Neural progenitor cell (in vitro differentiated cells): ENCODE measurements around the gene EPN1. TPM values are rescaled to one million over a fixed set of nuclear protein-coding genes. Genes with fewer than 3 reads are reported as not detected.
A peak's percentile ranks its signal among the peaks of the same experiment; 100 is the strongest.

Experiments used
- DNase-seq: peaks from one replicate; pipeline ENCODE4 v3.0.0-alpha.2; 2016; ENCODE audit warnings: low spot score
- H2AFZ ChIP-seq: fragments of 200-600 bp; sonication (generic); replicated peaks from 2 replicates; pipeline ENCODE4 v1.6.1; 2016; ENCODE audit warnings: antibody characterized with exemption
- H3F3A ChIP-seq: fragments of 200-600 bp; sonication (generic); 2 replicates; pipeline ENCODE4 v1.6.1; 2016; ENCODE audit warnings: antibody characterized with exemption, low read depth
- H3K27ac ChIP-seq: fragments of 200-600 bp; sonication (generic); 2 replicates; pipeline ENCODE4 v1.5.1; 2016; ENCODE audit warnings: mild to moderate bottlenecking
- H3K27me3 ChIP-seq: fragments of 200-600 bp; sonication (generic); 2 replicates; pipeline ENCODE4 v1.6.1; 2016; ENCODE audit warnings: mild to moderate bottlenecking, moderate library complexity
- H3K36me3 ChIP-seq: fragments of 200-600 bp; sonication (generic); 2 replicates; pipeline ENCODE4 v1.5.1; 2016
- H3K4me1 ChIP-seq: fragments of 200-600 bp; sonication (generic); 2 replicates; pipeline ENCODE4 v1.6.1; 2016; ENCODE audit warnings: mixed run types
- H3K4me2 ChIP-seq: fragments of 200-600 bp; sonication (generic); 2 replicates; pipeline ENCODE4 v1.6.1; 2016
- H3K4me3 ChIP-seq: fragments of 200-600 bp; sonication (generic); 2 replicates; pipeline ENCODE4 v1.5.1; 2016
- H3K79me2 ChIP-seq: fragments of 200-600 bp; sonication (generic); 2 replicates; pipeline ENCODE4 v1.6.1; 2016; ENCODE audit warnings: low read depth
- H3K9ac ChIP-seq: fragments of 200-600 bp; sonication (generic); 2 replicates; pipeline ENCODE4 v1.6.1; 2016
- H3K9me3 ChIP-seq: fragments of 200-600 bp; sonication (generic); 2 replicates; pipeline ENCODE4 v1.5.1; 2016; ENCODE audit warnings: low read depth
- H4K20me1 ChIP-seq: fragments of 200-600 bp; sonication (generic); 2 replicates; pipeline ENCODE4 v1.6.1; 2016; ENCODE audit warnings: low read depth
- H3K27ac Mint-ChIP-seq: 3 replicates; pipeline ENCODE4 v1.8.0; 2021; ENCODE audit warnings: mixed read lengths
- H3K27me3 Mint-ChIP-seq: 2 replicates; pipeline ENCODE4 v1.8.0; 2022; ENCODE audit warnings: low read depth, mild to moderate bottlenecking, inconsistent platforms, moderate library complexity, mixed read lengths; ENCODE audit not compliant: insufficient read depth
- H3K36me3 Mint-ChIP-seq: 3 replicates; pipeline ENCODE4 v1.8.0; 2021; ENCODE audit warnings: mixed read lengths
- H3K4me1 Mint-ChIP-seq: 3 replicates; pipeline ENCODE4 v1.8.0; 2021; ENCODE audit warnings: mixed read lengths
- H3K4me3 Mint-ChIP-seq: 3 replicates; pipeline ENCODE4 v1.8.0; 2021; ENCODE audit warnings: mild to moderate bottlenecking, moderate library complexity, mixed read lengths
- H3K9me3 Mint-ChIP-seq: 3 replicates; pipeline ENCODE4 v1.8.0; 2020; ENCODE audit warnings: mixed read lengths
- EZH2 ChIP-seq: fragments of 200-600 bp; sonication (generic); IDR thresholded peaks from 2 replicates; pipeline ENCODE4 v1.6.1; 2017; ENCODE audit warnings: antibody characterized with exemption, mild to moderate bottlenecking, moderate library complexity
- EZH2phosphoT487 ChIP-seq: fragments of 200-600 bp; sonication (generic); IDR thresholded peaks from 2 replicates; pipeline ENCODE4 v1.6.1; 2017; ENCODE audit warnings: antibody characterized with exemption
- total RNA-seq: library from RNA; depleted of rRNA; stranded (reverse); fragments of >200 nt; gene quantifications from 2 replicates; pipeline ENCODE4 v1.2.3, GENCODE V29; 2015; ENCODE audit warnings: low replicate concordance
- TF ChIP-seq, protein P1 (sequence below): fragments of 200-600 bp; sonication (generic); IDR thresholded peaks from 2 replicates; pipeline ENCODE4 v1.5.1; 2017; ENCODE audit warnings: antibody characterized with exemption, mild to moderate bottlenecking

Gene EPN1
- total RNA-seq, 1 donor from 2014 or later: 16.1 TPM

DNA sequence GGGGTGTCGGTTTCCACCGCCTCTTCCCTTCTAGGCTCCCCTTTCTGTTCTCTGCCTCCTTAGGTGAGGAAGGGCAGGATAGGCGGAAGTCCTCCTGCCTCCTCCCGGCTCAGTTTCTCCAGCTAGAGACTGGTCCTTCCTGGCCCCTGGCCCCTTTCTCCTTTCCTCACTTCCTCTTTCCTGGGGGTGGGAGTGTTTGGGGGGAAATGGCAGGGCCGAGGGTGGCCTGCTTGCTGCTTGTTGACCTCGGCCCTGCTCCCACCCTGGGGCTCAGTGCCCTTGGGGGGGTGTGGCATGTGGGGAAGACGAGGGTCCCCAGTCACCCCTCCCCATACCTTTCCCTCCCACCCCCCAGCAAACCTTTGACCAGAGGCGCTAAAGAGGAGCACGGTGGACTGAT is 15.2 kb upstream of the EPN1 start:
- H2AFZ ChIP-seq: no peak overlapping the region
- H3K4me1 Mint-ChIP-seq: peaks cover 28% of the 10 kb centered on the region
- no peak overlapping the region for H3K9ac ChIP-seq
- H3K27ac Mint-ChIP-seq: no peak overlapping the region
- H3K4me3 ChIP-seq: no peak overlapping the region
- H3K4me1 ChIP-seq: peaks cover 18% of the 10 kb centered on the region
- no peak for TF ChIP-seq EZH2
- TF ChIP-seq EZH2phosphoT487: no peak
- TF ChIP-seq, protein P1, sequence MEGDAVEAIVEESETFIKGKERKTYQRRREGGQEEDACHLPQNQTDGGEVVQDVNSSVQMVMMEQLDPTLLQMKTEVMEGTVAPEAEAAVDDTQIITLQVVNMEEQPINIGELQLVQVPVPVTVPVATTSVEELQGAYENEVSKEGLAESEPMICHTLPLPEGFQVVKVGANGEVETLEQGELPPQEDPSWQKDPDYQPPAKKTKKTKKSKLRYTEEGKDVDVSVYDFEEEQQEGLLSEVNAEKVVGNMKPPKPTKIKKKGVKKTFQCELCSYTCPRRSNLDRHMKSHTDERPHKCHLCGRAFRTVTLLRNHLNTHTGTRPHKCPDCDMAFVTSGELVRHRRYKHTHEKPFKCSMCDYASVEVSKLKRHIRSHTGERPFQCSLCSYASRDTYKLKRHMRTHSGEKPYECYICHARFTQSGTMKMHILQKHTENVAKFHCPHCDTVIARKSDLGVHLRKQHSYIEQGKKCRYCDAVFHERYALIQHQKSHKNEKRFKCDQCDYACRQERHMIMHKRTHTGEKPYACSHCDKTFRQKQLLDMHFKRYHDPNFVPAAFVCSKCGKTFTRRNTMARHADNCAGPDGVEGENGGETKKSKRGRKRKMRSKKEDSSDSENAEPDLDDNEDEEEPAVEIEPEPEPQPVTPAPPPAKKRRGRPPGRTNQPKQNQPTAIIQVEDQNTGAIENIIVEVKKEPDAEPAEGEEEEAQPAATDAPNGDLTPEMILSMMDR: no peak
- no peak overlapping the region for H3K4me2 ChIP-seq
- H3K79me2 ChIP-seq: peaks cover 99% of the 10 kb centered on the region
- no peaks in the 10 kb centered on the region for H3K9me3 ChIP-seq
- H3K27me3 Mint-ChIP-seq: no peaks in the 10 kb centered on the region
- H3K4me3 Mint-ChIP-seq: peak overlapping the region; percentile 46
- H3K27me3 ChIP-seq: no peaks in the 10 kb centered on the region
- no peak for DNase-seq
- peaks cover 29% of the 10 kb centered on the region for H3K36me3 Mint-ChIP-seq
- H3F3A ChIP-seq: peaks cover 6% of the 10 kb centered on the region
- H4K20me1 ChIP-seq: peaks cover 86% of the 10 kb centered on the region
- H3K27ac ChIP-seq: no peak overlapping the region
- H3K9me3 Mint-ChIP-seq: no peaks in the 10 kb centered on the region
- H3K36me3 ChIP-seq: no peaks in the 10 kb centered on the region

DNA sequence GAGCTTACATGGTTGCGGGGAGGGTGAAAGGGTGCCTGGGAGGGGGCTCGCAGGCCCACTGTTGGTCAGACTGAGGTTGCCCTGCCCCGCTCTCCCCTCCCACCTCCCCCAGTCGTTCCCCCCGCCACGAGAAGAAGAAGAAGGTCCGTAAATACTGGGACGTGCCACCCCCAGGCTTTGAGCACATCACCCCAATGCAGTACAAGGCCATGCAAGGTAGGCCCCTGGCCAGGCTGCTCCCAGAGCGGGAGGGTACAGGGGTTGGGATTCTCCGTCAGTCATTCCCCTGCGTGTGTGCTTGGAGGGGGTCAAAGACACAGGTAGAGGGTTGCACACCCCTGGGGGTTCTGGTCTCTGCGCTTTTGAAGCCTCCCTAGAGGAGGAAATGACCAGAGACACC is 14.6 kb upstream of the EPN1 start:
- Mint-ChIP-seq H3K4me3 (no peak overlapping the region), H3K9me3 (no peaks in the 10 kb centered on the region), H3K27me3 (no peaks in the 10 kb centered on the region), H3K27ac (no peak overlapping the region), H3K4me1 (peaks cover 28% of the 10 kb centered on the region), H3K36me3 (peaks cover 29% of the 10 kb centered on the region)
- no peak overlapping the region for H2AFZ ChIP-seq
- H3K27ac ChIP-seq: no peak overlapping the region
- peaks cover 18% of the 10 kb centered on the region for H3K4me1 ChIP-seq
- H3K9ac ChIP-seq: no peak overlapping the region
- no peak for DNase-seq
- peaks cover under 1% of the 10 kb centered on the region for H3F3A ChIP-seq
- peaks cover 89% of the 10 kb centered on the region for H4K20me1 ChIP-seq
- H3K4me2 ChIP-seq: no peak overlapping the region
- H3K27me3 ChIP-seq: no peaks in the 10 kb centered on the region
- TF ChIP-seq, protein P1: no peak
- TF ChIP-seq EZH2: no peak
- TF ChIP-seq EZH2phosphoT487: no peak
- H3K36me3 ChIP-seq: no peaks in the 10 kb centered on the region
- no peaks in the 10 kb centered on the region for H3K9me3 ChIP-seq
- H3K79me2 ChIP-seq: peaks cover 98% of the 10 kb centered on the region
- H3K4me3 ChIP-seq: no peak overlapping the region

DNA sequence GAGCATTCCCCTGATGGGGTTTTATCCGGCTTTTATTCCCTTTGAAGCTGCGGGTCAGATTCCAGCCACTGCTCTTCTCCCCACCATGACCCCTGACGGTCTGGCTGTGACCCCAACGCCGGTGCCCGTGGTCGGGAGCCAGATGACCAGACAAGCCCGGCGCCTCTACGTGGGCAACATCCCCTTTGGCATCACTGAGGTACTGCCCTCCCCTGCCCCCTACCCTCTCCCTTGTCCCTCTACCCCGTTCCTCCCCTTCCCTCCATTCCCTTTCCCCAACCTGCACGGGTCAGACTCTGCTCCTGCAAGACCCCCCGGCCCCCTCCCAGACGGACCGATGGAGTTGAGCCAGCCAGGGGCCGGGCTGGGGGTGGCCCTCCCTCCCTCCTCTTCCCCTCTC is 14.0 kb upstream of the EPN1 start:
- Histone ChIP-seq H4K20me1 (peaks cover 90% of the 10 kb centered on the region), H3F3A (no peaks in the 10 kb centered on the region), H3K4me2 (no peak overlapping the region), H3K9me3 (no peaks in the 10 kb centered on the region), H3K9ac (no peak overlapping the region), H3K27ac (no peak overlapping the region), H2AFZ (no peak overlapping the region), H3K27me3 (no peaks in the 10 kb centered on the region), H3K79me2 (peaks cover 98% of the 10 kb centered on the region), H3K36me3 (no peaks in the 10 kb centered on the region), H3K4me1 (peaks cover 18% of the 10 kb centered on the region), H3K4me3 (no peak overlapping the region)
- no peak overlapping the region for H3K4me3 Mint-ChIP-seq
- no peaks in the 10 kb centered on the region for H3K27me3 Mint-ChIP-seq
- H3K36me3 Mint-ChIP-seq: peaks cover 30% of the 10 kb centered on the region
- no peak for DNase-seq
- H3K4me1 Mint-ChIP-seq: peaks cover 24% of the 10 kb centered on the region
- no peak overlapping the region for H3K27ac Mint-ChIP-seq
- TF ChIP-seq, protein P1: no peak
- TF ChIP-seq EZH2phosphoT487 (no peak), EZH2 (no peak)
- no peaks in the 10 kb centered on the region for H3K9me3 Mint-ChIP-seq
